GM12872 (cell line): ENCODE data around the gene PALM.

ENCODE experiments used
- CTCF ChIP-seq: IDR thresholded peaks from 3 replicates; pipeline ENCODE4 v1.5.1; 2011; ENCODE audit warnings: low read depth, mild to moderate bottlenecking, low read length, moderate library complexity; ENCODE audit not compliant: insufficient read depth

The PALM gene

GRCh38 chr19:769616-770015, 60.9 kb downstream of the PALM start:
- TF ChIP-seq CTCF: no peak

GRCh38 chr19:771332-771785, 62.6 kb downstream of the PALM start:
- TF ChIP-seq CTCF: peak; percentile 67

GRCh38 chr19:772063-772462, 63.3 kb downstream of the PALM start:
- no peak for TF ChIP-seq CTCF

GRCh38 chr19:772730-773436, 64.1 kb downstream of the PALM start:
- no peak for TF ChIP-seq CTCF

GRCh38 chr19:776549-776948, 67.8 kb downstream of the PALM start:
- no peak for TF ChIP-seq CTCF

GRCh38 chr19:778910-779653, 70.3 kb downstream of the PALM start:
- TF ChIP-seq CTCF: no peak

GRCh38 chr19:780935-781334, 72.2 kb downstream of the PALM start:
- TF ChIP-seq CTCF: no peak
